IgD-negative memory B cell (primary cell): ENCODE measurements around the gene FCSK. TPM values are rescaled to one million over a fixed set of nuclear protein-coding genes. Genes with fewer than 3 reads are reported as not detected.
A peak's percentile ranks its signal among the peaks of the same experiment; 100 is the strongest.

Experiments used
- H3K27ac Mint-ChIP-seq, 3 donors: one replicate each; pipeline ENCODE4 v1.8.0; 2020 to 2022; ENCODE audit warnings: mild to moderate bottlenecking in 3 of 3, mixed read lengths in 3 of 3, moderate library complexity in 1 of 3
- H3K27me3 Mint-ChIP-seq: one replicate; pipeline ENCODE4 v1.8.0; 2021; ENCODE audit warnings: mixed read lengths
- H3K36me3 Mint-ChIP-seq: one replicate; pipeline ENCODE4 v1.8.0; 2020; ENCODE audit warnings: mild to moderate bottlenecking, mixed read lengths
- H3K4me1 Mint-ChIP-seq, 3 donors: one replicate each; pipeline ENCODE4 v1.8.0; 2020 to 2022; ENCODE audit warnings: mixed read lengths in 3 of 3, mild to moderate bottlenecking in 1 of 3
- H3K4me3 Mint-ChIP-seq, 4 donors: one replicate each; pipeline ENCODE4 v1.8.0; 2020 to 2022; ENCODE audit warnings: mild to moderate bottlenecking in 4 of 4, mixed read lengths in 4 of 4, moderate library complexity in 3 of 4
- H3K9me3 Mint-ChIP-seq, 3 donors: one replicate each; pipeline ENCODE4 v1.8.0; 2020 to 2021; ENCODE audit warnings: mixed read lengths in 3 of 3, mild to moderate bottlenecking in 1 of 3
- polyA plus RNA-seq: library from polyadenylated mRNA; unstranded; fragments of 300-500 nt; fragmentation: Illumina TruSeq; gene quantifications from one replicate; pipeline ENCODE4 v1.2.3, GENCODE V29; 2021

FCSK gene
- polyA plus RNA-seq, 1 donor from 2014 or later: 4.6 TPM

GRCh38 chr16:70475054-70475871 lies 20.9 kb downstream of the FCSK start:
- Mint-ChIP-seq H3K4me1 (peaks cover 0 to 5% (median 0%) of the 10 kb centered on the region in 3 donors), H3K27ac (peak overlapping the region in 1 of 3 donors; percentile 50), H3K27me3 (no peaks in the 10 kb centered on the region), H3K4me3 (no peak overlapping the region), H3K36me3 (peaks cover 1% of the 10 kb centered on the region), H3K9me3 (no peaks in the 10 kb centered on the region)

GRCh38 chr16:70476272-70477020 lies 22.1 kb downstream of the FCSK start:
- peaks cover 1% of the 10 kb centered on the region for H3K36me3 Mint-ChIP-seq
- H3K27ac Mint-ChIP-seq: no peak overlapping the region
- H3K4me1 Mint-ChIP-seq: peaks cover 0 to 5% (median 0%) of the 10 kb centered on the region in 3 donors
- peak overlapping the region in 1 of 4 donors; percentile 68 for H3K4me3 Mint-ChIP-seq
- no peaks in the 10 kb centered on the region for H3K27me3 Mint-ChIP-seq
- no peaks in the 10 kb centered on the region for H3K9me3 Mint-ChIP-seq

- H3K4me3 Mint-ChIP-seq: no peak overlapping the region
- H3K27ac Mint-ChIP-seq: peak overlapping the region in 1 of 3 donors; percentile 73
- H3K27me3 Mint-ChIP-seq: no peaks in the 10 kb centered on the region
Measured at GRCh38 chr16:70478169-70478568, 23.8 kb downstream of the FCSK start.

GRCh38 chr16:70478912-70479341 lies 24.5 kb downstream of the FCSK start:
- Mint-ChIP-seq H3K36me3 (peaks cover 1% of the 10 kb centered on the region), H3K4me1 (peaks cover 0 to 5% (median 0%) of the 10 kb centered on the region in 3 donors), H3K4me3 (no peak overlapping the region), H3K27me3 (no peaks in the 10 kb centered on the region), H3K27ac (no peak overlapping the region), H3K9me3 (no peaks in the 10 kb centered on the region)

More at GRCh38 chr16:70478169-70478568, 23.8 kb downstream of the FCSK start:
- peaks cover 1% of the 10 kb centered on the region for H3K36me3 Mint-ChIP-seq
- H3K4me1 Mint-ChIP-seq: peaks cover 0 to 5% (median 0%) of the 10 kb centered on the region in 3 donors
- no peaks in the 10 kb centered on the region for H3K9me3 Mint-ChIP-seq

- no peak overlapping the region for H3K4me3 Mint-ChIP-seq
- peaks cover 1% of the 10 kb centered on the region for H3K36me3 Mint-ChIP-seq
- H3K27me3 Mint-ChIP-seq: no peaks in the 10 kb centered on the region
- H3K9me3 Mint-ChIP-seq: no peaks in the 10 kb centered on the region
- H3K27ac Mint-ChIP-seq: peak overlapping the region in 1 of 3 donors; percentile 35
- H3K4me1 Mint-ChIP-seq: peaks cover 0 to 5% (median 0%) of the 10 kb centered on the region in 3 donors
Measured at GRCh38 chr16:70480127-70481105, 26.0 kb downstream of the FCSK start.

GRCh38 chr16:70481929-70482536 lies 27.6 kb downstream of the FCSK start:
- peak overlapping the region in 1 of 4 donors; percentile 6 for H3K4me3 Mint-ChIP-seq
- H3K27ac Mint-ChIP-seq: peak overlapping the region in 1 of 3 donors; percentile 31
- H3K4me1 Mint-ChIP-seq: no peaks in the 10 kb centered on the region
- H3K27me3 Mint-ChIP-seq: no peaks in the 10 kb centered on the region
- peaks cover 1% of the 10 kb centered on the region for H3K36me3 Mint-ChIP-seq
- no peaks in the 10 kb centered on the region for H3K9me3 Mint-ChIP-seq

GRCh38 chr16:70482624-70483023 lies 28.2 kb downstream of the FCSK start:
- H3K27me3 Mint-ChIP-seq: no peaks in the 10 kb centered on the region
- H3K4me3 Mint-ChIP-seq: no peak overlapping the region
- no peaks in the 10 kb centered on the region for H3K9me3 Mint-ChIP-seq
- H3K4me1 Mint-ChIP-seq: no peaks in the 10 kb centered on the region
- H3K27ac Mint-ChIP-seq: no peak overlapping the region
- peaks cover 1% of the 10 kb centered on the region for H3K36me3 Mint-ChIP-seq

- Mint-ChIP-seq H3K36me3 (peaks cover 1% of the 10 kb centered on the region), H3K27me3 (no peaks in the 10 kb centered on the region), H3K4me3 (no peak overlapping the region), H3K9me3 (no peaks in the 10 kb centered on the region), H3K27ac (no peak overlapping the region), H3K4me1 (no peaks in the 10 kb centered on the region)
Measured at GRCh38 chr16:70483426-70483825, 29.0 kb downstream of the FCSK start.

- H3K27ac Mint-ChIP-seq: no peak overlapping the region
- no peaks in the 10 kb centered on the region for H3K27me3 Mint-ChIP-seq
Measured at GRCh38 chr16:70484867-70485266, 30.5 kb downstream of the FCSK start.

GRCh38 chr16:70490261-70490660 lies 35.9 kb downstream of the FCSK start:
- Mint-ChIP-seq H3K4me3 (no peak overlapping the region), H3K27me3 (no peaks in the 10 kb centered on the region), H3K4me1 (peaks cover 0 to 5% (median 0%) of the 10 kb centered on the region in 3 donors), H3K9me3 (no peaks in the 10 kb centered on the region), H3K27ac (no peak overlapping the region), H3K36me3 (peaks cover 5% of the 10 kb centered on the region)

More at GRCh38 chr16:70484867-70485266, 30.5 kb downstream of the FCSK start:
- H3K4me3 Mint-ChIP-seq: no peak overlapping the region
- H3K4me1 Mint-ChIP-seq: no peaks in the 10 kb centered on the region
- H3K36me3 Mint-ChIP-seq: peaks cover 1% of the 10 kb centered on the region
- no peaks in the 10 kb centered on the region for H3K9me3 Mint-ChIP-seq

GRCh38 chr16:70493802-70494201 lies 39.4 kb downstream of the FCSK start:
- no peak overlapping the region for H3K4me3 Mint-ChIP-seq
- H3K36me3 Mint-ChIP-seq: peaks cover 4% of the 10 kb centered on the region
- H3K27me3 Mint-ChIP-seq: no peaks in the 10 kb centered on the region
- no peaks in the 10 kb centered on the region for H3K9me3 Mint-ChIP-seq
- H3K4me1 Mint-ChIP-seq: peaks cover 0 to 5% (median 0%) of the 10 kb centered on the region in 3 donors
- no peak overlapping the region for H3K27ac Mint-ChIP-seq

GRCh38 chr16:70494202-70494770 lies 39.9 kb downstream of the FCSK start:
- Mint-ChIP-seq H3K27ac (no peak overlapping the region), H3K9me3 (no peaks in the 10 kb centered on the region), H3K4me1 (peaks cover 0 to 5% (median 0%) of the 10 kb centered on the region in 3 donors), H3K4me3 (no peak overlapping the region), H3K27me3 (no peaks in the 10 kb centered on the region), H3K36me3 (peaks cover 4% of the 10 kb centered on the region)

- H3K36me3 Mint-ChIP-seq: peaks cover 4% of the 10 kb centered on the region
- no peaks in the 10 kb centered on the region for H3K9me3 Mint-ChIP-seq
- H3K27me3 Mint-ChIP-seq: no peaks in the 10 kb centered on the region
- no peak overlapping the region for H3K27ac Mint-ChIP-seq
- no peak overlapping the region for H3K4me3 Mint-ChIP-seq
- peaks cover 0 to 5% (median 0%) of the 10 kb centered on the region in 3 donors for H3K4me1 Mint-ChIP-seq
Measured at GRCh38 chr16:70494777-70495176, 40.4 kb downstream of the FCSK start.
